ENCODE results near the gene METTL25.

Gene METTL25

GRCh38 chr12:82474181-82474797 is 116.0 kb downstream of the METTL25 start:
- 0 out of 2 replicates have a peak overlapping the region, but pooled peaks have one; percentile 2 for H3K4me2 ChIP-seq (ENCODE audit: low read depth, low read length)
- no peak overlapping the region for H2AFZ ChIP-seq (ENCODE audit: low read length)
- H3K4me1 ChIP-seq (ENCODE audit: low read length): no peaks in the 10 kb centered on the region

GRCh38 chr12:82474798-82475184 is 116.5 kb downstream of the METTL25 start:
- H3K36me3 ChIP-seq (replicated peaks; ENCODE audit: insufficient read depth, low read length): no peaks in the 10 kb centered on the region
- no peaks in the 10 kb centered on the region for H3F3A ChIP-seq (ENCODE audit: insufficient read depth, low read length)
- no peak overlapping the region for H3K9ac ChIP-seq (ENCODE audit: low read length)
- DNase-seq: no peak
- H3K79me2 ChIP-seq (ENCODE audit: low read length): no peaks in the 10 kb centered on the region
- H3K9me3 ChIP-seq (replicated peaks; ENCODE audit: insufficient read depth, low read length): no peaks in the 10 kb centered on the region
- no peak overlapping the region for H2AFZ ChIP-seq (ENCODE audit: low read length)
- no peak overlapping the region for H3K4me3 ChIP-seq (ENCODE audit: low read length)
- H3K4me1 ChIP-seq (ENCODE audit: low read length): no peaks in the 10 kb centered on the region
- H3K27me3 ChIP-seq (replicated peaks; ENCODE audit: insufficient read depth, low read length): no peaks in the 10 kb centered on the region
- no peak overlapping the region for H3K27ac ChIP-seq (ENCODE audit: low read length)
- H3K4me2 ChIP-seq (ENCODE audit: low read depth, low read length): 0 out of 2 replicates have a peak overlapping the region, but pooled peaks have one; percentile 2
- no peak for TF ChIP-seq CTCF (IDR thresholded peaks at IDR 0.05; ENCODE audit: low read length)
- H3K9me2 ChIP-seq (replicated peaks; ENCODE audit: insufficient read depth, low read length): no peaks in the 10 kb centered on the region
- no peaks in the 10 kb centered on the region for H4K20me1 ChIP-seq (ENCODE audit: insufficient read depth, low read length)

More at GRCh38 chr12:82474181-82474797, 116.0 kb downstream of the METTL25 start:
- no peak overlapping the region for H3K4me3 ChIP-seq (ENCODE audit: low read length)
- no peak overlapping the region for H3K9ac ChIP-seq (ENCODE audit: low read length)
- no peaks in the 10 kb centered on the region for H3F3A ChIP-seq (ENCODE audit: insufficient read depth, low read length)
- H3K27me3 ChIP-seq (replicated peaks; ENCODE audit: insufficient read depth, low read length): no peaks in the 10 kb centered on the region
- H3K79me2 ChIP-seq (ENCODE audit: low read length): no peaks in the 10 kb centered on the region
- no peak overlapping the region for H3K27ac ChIP-seq (ENCODE audit: low read length)
- H3K9me2 ChIP-seq (replicated peaks; ENCODE audit: insufficient read depth, low read length): no peaks in the 10 kb centered on the region
- no peaks in the 10 kb centered on the region for H4K20me1 ChIP-seq (ENCODE audit: insufficient read depth, low read length)
- H3K36me3 ChIP-seq (replicated peaks; ENCODE audit: insufficient read depth, low read length): no peaks in the 10 kb centered on the region
- no peak for DNase-seq
- no peak for TF ChIP-seq EZH2phosphoT487 (IDR thresholded peaks at IDR 0.05; ENCODE audit: low read length)
- TF ChIP-seq CTCF (IDR thresholded peaks at IDR 0.05; ENCODE audit: low read length): no peak
- TF ChIP-seq EZH2 (optimal IDR thresholded peaks at IDR 0.05; ENCODE audit: low read depth, low read length): no peak
- H3K9me3 ChIP-seq (replicated peaks; ENCODE audit: insufficient read depth, low read length): no peaks in the 10 kb centered on the region

GRCh38 chr12:82475211-82475610 is 116.9 kb downstream of the METTL25 start:
- H3K9me2 ChIP-seq (replicated peaks; ENCODE audit: insufficient read depth, low read length): no peaks in the 10 kb centered on the region

More at GRCh38 chr12:82475211-82475610, 116.9 kb downstream of the METTL25 start:
- H4K20me1 ChIP-seq (ENCODE audit: insufficient read depth, low read length): no peaks in the 10 kb centered on the region
- H3K4me1 ChIP-seq (ENCODE audit: low read length): no peaks in the 10 kb centered on the region
- no peak for DNase-seq
- H3K9ac ChIP-seq (ENCODE audit: low read length): no peak overlapping the region
- H3K4me2 ChIP-seq (ENCODE audit: low read depth, low read length): no peak overlapping the region
- no peak overlapping the region for H3K27ac ChIP-seq (ENCODE audit: low read length)
- H3K4me3 ChIP-seq (ENCODE audit: low read length): no peak overlapping the region
- no peaks in the 10 kb centered on the region for H3K79me2 ChIP-seq (ENCODE audit: low read length)
- no peak overlapping the region for H2AFZ ChIP-seq (ENCODE audit: low read length)
- TF ChIP-seq CTCF (IDR thresholded peaks at IDR 0.05; ENCODE audit: low read length): no peak
- TF ChIP-seq EZH2 (optimal IDR thresholded peaks at IDR 0.05; ENCODE audit: low read depth, low read length): no peak
- TF ChIP-seq EZH2phosphoT487 (IDR thresholded peaks at IDR 0.05; ENCODE audit: low read length): no peak
- H3K36me3 ChIP-seq (replicated peaks; ENCODE audit: insufficient read depth, low read length): no peaks in the 10 kb centered on the region
- H3K9me3 ChIP-seq (replicated peaks; ENCODE audit: insufficient read depth, low read length): no peaks in the 10 kb centered on the region
- no peaks in the 10 kb centered on the region for H3F3A ChIP-seq (ENCODE audit: insufficient read depth, low read length)
- H3K27me3 ChIP-seq (replicated peaks; ENCODE audit: insufficient read depth, low read length): no peaks in the 10 kb centered on the region
